GM23338 (cell line): ENCODE measurements around the gene ENTHD1. TPM values are rescaled to one million over a fixed set of nuclear protein-coding genes. Genes with fewer than 3 reads are reported as not detected.

Experiments
- ATAC-seq: fragments of 200-7000 bp; cut with Tn5 transposase; 3 replicates; pipeline ENCODE4 v1.9.1; 2020
- DNase-seq: peaks from one replicate; pipeline ENCODE4 v3.0.0-alpha.2; 2015; ENCODE audit warnings: low spot score
- H2AFZ ChIP-seq: fragments of 200-600 bp; sonication (generic); 2 replicates; pipeline ENCODE4 v1.8.0; 2016; ENCODE audit warnings: antibody characterized with exemption, mild to moderate bottlenecking, moderate library complexity
- H3F3A ChIP-seq: fragments of 200-600 bp; sonication (generic); replicated peaks from 2 replicates; pipeline ENCODE4 v1.8.0; 2017; ENCODE audit warnings: antibody characterized with exemption, mixed run types, low read depth
- H3K27ac ChIP-seq: fragments of 200-600 bp; sonication (generic); 2 replicates; pipeline ENCODE4 v1.6.1; 2016; ENCODE audit warnings: low read depth
- H3K27me3 ChIP-seq: fragments of 200-600 bp; sonication (generic); 2 replicates; pipeline ENCODE4 v1.8.0; 2016; ENCODE audit warnings: mild to moderate bottlenecking, mixed run types, moderate library complexity; ENCODE audit not compliant: insufficient read depth
- H3K36me3 ChIP-seq: fragments of 200-600 bp; sonication (generic); 2 replicates; pipeline ENCODE4 v1.8.0; 2016; ENCODE audit warnings: mild to moderate bottlenecking; ENCODE audit not compliant: insufficient read depth
- H3K4me1 ChIP-seq: fragments of 200-600 bp; sonication (generic); 2 replicates; pipeline ENCODE4 v1.8.0; 2016; ENCODE audit warnings: mild to moderate bottlenecking, moderate library complexity; ENCODE audit not compliant: insufficient read depth
- H3K4me2 ChIP-seq: fragments of 200-600 bp; sonication (generic); 2 replicates; pipeline ENCODE4 v1.7.1; 2017; ENCODE audit warnings: mixed run types
- H3K4me3 ChIP-seq: fragments of 200-600 bp; sonication (generic); 2 replicates; pipeline ENCODE4 v1.6.1; 2016; ENCODE audit warnings: mixed run types
- H3K79me2 ChIP-seq: fragments of 200-600 bp; sonication (generic); replicated peaks from 2 replicates; pipeline ENCODE4 v1.8.0; 2017; ENCODE audit warnings: mild to moderate bottlenecking; ENCODE audit not compliant: insufficient read depth
- H3K9me2 ChIP-seq: fragments of 200-600 bp; sonication (generic); 2 replicates; pipeline ENCODE4 v1.8.0; 2017; ENCODE audit not compliant: insufficient read depth
- H4K20me1 ChIP-seq: fragments of 200-600 bp; sonication (generic); replicated peaks from 2 replicates; pipeline ENCODE4 v1.8.0; 2017; ENCODE audit warnings: mild to moderate bottlenecking; ENCODE audit not compliant: insufficient read depth
- H3K27ac Mint-ChIP-seq: 2 replicates; pipeline ENCODE4 v1.8.0; 2020; ENCODE audit warnings: inconsistent platforms, mild to moderate bottlenecking, moderate library complexity, mixed read lengths
- H3K27me3 Mint-ChIP-seq: 3 replicates; pipeline ENCODE4 v1.8.0; 2022; ENCODE audit warnings: low read depth, mild to moderate bottlenecking, moderate library complexity, mixed read lengths, inconsistent platforms; ENCODE audit not compliant: insufficient read depth, poor library complexity
- H3K36me3 Mint-ChIP-seq: 3 replicates; pipeline ENCODE4 v1.8.0; 2021; ENCODE audit warnings: low read depth, mild to moderate bottlenecking, inconsistent platforms, moderate library complexity, mixed read lengths
- H3K4me1 Mint-ChIP-seq: 3 replicates; pipeline ENCODE4 v1.8.0; 2020; ENCODE audit warnings: mild to moderate bottlenecking, inconsistent platforms, mixed read lengths
- H3K4me3 Mint-ChIP-seq: 3 replicates; pipeline ENCODE4 v1.8.0; 2021; ENCODE audit warnings: moderate library complexity, mild to moderate bottlenecking, inconsistent platforms, mixed read lengths
- H3K9me3 Mint-ChIP-seq: 3 replicates; pipeline ENCODE4 v1.8.0; 2020; ENCODE audit warnings: moderate library complexity, mild to moderate bottlenecking, inconsistent platforms, mixed read lengths
- CREB1 ChIP-seq: fragments of 250-450 bp; sonication (Bioruptor Pico); IDR thresholded peaks from 2 replicates; pipeline ENCODE4 v1.5.0; 2020; ENCODE audit warnings: low read depth, mild to moderate bottlenecking, moderate library complexity
- EZH2 ChIP-seq: fragments of 200-600 bp; sonication (generic); IDR thresholded peaks from one replicate; pipeline ENCODE4 v1.8.0; 2017; ENCODE audit warnings: antibody characterized with exemption, mild to moderate bottlenecking, low read depth; ENCODE audit not compliant: unreplicated experiment
- EZH2phosphoT487 ChIP-seq: fragments of 200-600 bp; sonication (generic); IDR thresholded peaks from one replicate; pipeline ENCODE4 v1.8.1; 2018; ENCODE audit warnings: antibody characterized with exemption; ENCODE audit not compliant: unreplicated experiment
- JUNB ChIP-seq: IDR thresholded peaks from one replicate; pipeline ENCODE4 v1.6.1; 2016; ENCODE audit warnings: antibody characterized with exemption; ENCODE audit not compliant: unreplicated experiment
- NANOG ChIP-seq: IDR thresholded peaks from 2 replicates; pipeline ENCODE4 v1.6.1; 2016; ENCODE audit warnings: antibody characterized with exemption, borderline replicate concordance
- POLR2AphosphoS5 ChIP-seq: IDR thresholded peaks from 2 replicates; pipeline ENCODE4 v1.6.1; 2016; ENCODE audit warnings: antibody characterized with exemption, low read depth
- STAT1 ChIP-seq: IDR thresholded peaks from one replicate; pipeline ENCODE4 v1.6.1; 2016; ENCODE audit warnings: antibody characterized with exemption; ENCODE audit not compliant: unreplicated experiment
- ZNF114 ChIP-seq: fragments of 250-450 bp; sonication (Bioruptor Pico); IDR thresholded peaks from 2 replicates; pipeline ENCODE4 v1.5.0; 2020; ENCODE audit warnings: mild to moderate bottlenecking, moderate library complexity
- ZNF331 ChIP-seq: fragments of 250-450 bp; sonication (Bioruptor Pico); IDR thresholded peaks from 2 replicates; pipeline ENCODE4 v1.5.0; 2020; ENCODE audit warnings: low read depth, mild to moderate bottlenecking, moderate library complexity
- polyA plus RNA-seq: library from polyadenylated mRNA; unstranded; fragments of >200 nt; fragmentation: Nextera tagmentation; extraction: Ambion mirVana; gene quantifications from 2 replicates; pipeline ENCODE4 v1.2.1, GENCODE V29; 2016
- total RNA-seq: library from RNA; depleted of rRNA; stranded (reverse); fragments of >200 nt; shearing (Covaris generic); gene quantifications from 2 replicates; pipeline ENCODE4 v1.2.3, GENCODE V29; 2014
- TF ChIP-seq, protein P1 (sequence below), 2 experiments: fragments of 200-600 bp in 1 of 2; sonication (generic) in 1 of 2; conservative IDR thresholded peaks; 2 replicates each; pipeline versions ENCODE4 v1.5.1 to v1.6.1; 2016 to 2017; ENCODE audit warnings: antibody characterized with exemption in 2 of 2, low read depth in 2 of 2, mild to moderate bottlenecking in 2 of 2, moderate library complexity in 1 of 2
- TF ChIP-seq, protein P2 (sequence below): fragments of 250-450 bp; sonication (Bioruptor Pico); IDR thresholded peaks from 2 replicates; pipeline ENCODE4 v1.5.0; 2020; ENCODE audit warnings: mild to moderate bottlenecking, moderate library complexity
- TF ChIP-seq, protein P3 (sequence below): IDR thresholded peaks from one replicate; pipeline ENCODE4 v1.6.1; 2018; ENCODE audit warnings: antibody characterized with exemption; ENCODE audit not compliant: unreplicated experiment
- TF ChIP-seq, protein P4 (sequence below): IDR thresholded peaks from 2 replicates; pipeline ENCODE4 v1.6.1; 2016; ENCODE audit warnings: antibody characterized with exemption

ENTHD1 gene
- total and polyA plus RNA-seq, 2 experiments from 2014 or later: not detected

DNA sequence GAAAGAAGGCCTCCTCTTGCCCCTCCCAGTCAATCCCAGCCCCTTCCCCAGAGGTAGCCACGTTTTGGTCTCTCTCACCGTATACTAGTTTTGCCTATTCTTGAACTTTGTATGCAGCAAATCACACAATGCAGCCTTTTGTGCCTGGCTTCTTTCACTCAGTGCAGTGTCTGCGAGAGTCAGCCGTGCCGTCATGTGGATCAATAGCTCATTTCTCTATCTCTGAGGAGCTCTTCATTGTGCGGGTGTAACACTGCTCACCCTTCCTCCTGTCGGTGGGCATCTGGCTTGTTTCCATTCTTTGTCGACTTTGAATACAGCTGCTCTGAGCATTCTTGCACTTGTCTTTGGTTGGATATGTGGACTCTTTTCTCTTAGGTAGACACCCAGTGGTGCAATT is 176.5 kb downstream of the ENTHD1 start:
- Histone ChIP-seq H3K4me3 (no peak overlapping the region), H3K4me1 (no peaks in the 10 kb centered on the region), H3F3A (no peaks in the 10 kb centered on the region), H4K20me1 (no peaks in the 10 kb centered on the region), H3K27ac (no peak overlapping the region), H3K27me3 (no peaks in the 10 kb centered on the region), H3K36me3 (no peaks in the 10 kb centered on the region), H3K79me2 (no peaks in the 10 kb centered on the region), H3K4me2 (no peak overlapping the region), H2AFZ (no peak overlapping the region), H3K9me2 (no peaks in the 10 kb centered on the region)
- DNase-seq: no peak
- no peak for ATAC-seq
- H3K27ac Mint-ChIP-seq: no peak overlapping the region
- H3K4me1 Mint-ChIP-seq: peaks cover 26% of the 10 kb centered on the region
- TF ChIP-seq POLR2AphosphoS5 (no peak), JUNB (no peak), CREB1 (CRISPR knock-in tag) (no peak), EZH2 (no peak), STAT1 (no peak), EZH2phosphoT487 (no peak), ZNF331 (CRISPR knock-in tag) (no peak), ZNF114 (no peak), NANOG (no peak)
- TF ChIP-seq, protein P1, sequence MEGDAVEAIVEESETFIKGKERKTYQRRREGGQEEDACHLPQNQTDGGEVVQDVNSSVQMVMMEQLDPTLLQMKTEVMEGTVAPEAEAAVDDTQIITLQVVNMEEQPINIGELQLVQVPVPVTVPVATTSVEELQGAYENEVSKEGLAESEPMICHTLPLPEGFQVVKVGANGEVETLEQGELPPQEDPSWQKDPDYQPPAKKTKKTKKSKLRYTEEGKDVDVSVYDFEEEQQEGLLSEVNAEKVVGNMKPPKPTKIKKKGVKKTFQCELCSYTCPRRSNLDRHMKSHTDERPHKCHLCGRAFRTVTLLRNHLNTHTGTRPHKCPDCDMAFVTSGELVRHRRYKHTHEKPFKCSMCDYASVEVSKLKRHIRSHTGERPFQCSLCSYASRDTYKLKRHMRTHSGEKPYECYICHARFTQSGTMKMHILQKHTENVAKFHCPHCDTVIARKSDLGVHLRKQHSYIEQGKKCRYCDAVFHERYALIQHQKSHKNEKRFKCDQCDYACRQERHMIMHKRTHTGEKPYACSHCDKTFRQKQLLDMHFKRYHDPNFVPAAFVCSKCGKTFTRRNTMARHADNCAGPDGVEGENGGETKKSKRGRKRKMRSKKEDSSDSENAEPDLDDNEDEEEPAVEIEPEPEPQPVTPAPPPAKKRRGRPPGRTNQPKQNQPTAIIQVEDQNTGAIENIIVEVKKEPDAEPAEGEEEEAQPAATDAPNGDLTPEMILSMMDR (conservative IDR thresholded peaks at IDR 0.05; ENCODE audit: low read depth in 2 of 2): no peak
- TF ChIP-seq, protein P2, sequence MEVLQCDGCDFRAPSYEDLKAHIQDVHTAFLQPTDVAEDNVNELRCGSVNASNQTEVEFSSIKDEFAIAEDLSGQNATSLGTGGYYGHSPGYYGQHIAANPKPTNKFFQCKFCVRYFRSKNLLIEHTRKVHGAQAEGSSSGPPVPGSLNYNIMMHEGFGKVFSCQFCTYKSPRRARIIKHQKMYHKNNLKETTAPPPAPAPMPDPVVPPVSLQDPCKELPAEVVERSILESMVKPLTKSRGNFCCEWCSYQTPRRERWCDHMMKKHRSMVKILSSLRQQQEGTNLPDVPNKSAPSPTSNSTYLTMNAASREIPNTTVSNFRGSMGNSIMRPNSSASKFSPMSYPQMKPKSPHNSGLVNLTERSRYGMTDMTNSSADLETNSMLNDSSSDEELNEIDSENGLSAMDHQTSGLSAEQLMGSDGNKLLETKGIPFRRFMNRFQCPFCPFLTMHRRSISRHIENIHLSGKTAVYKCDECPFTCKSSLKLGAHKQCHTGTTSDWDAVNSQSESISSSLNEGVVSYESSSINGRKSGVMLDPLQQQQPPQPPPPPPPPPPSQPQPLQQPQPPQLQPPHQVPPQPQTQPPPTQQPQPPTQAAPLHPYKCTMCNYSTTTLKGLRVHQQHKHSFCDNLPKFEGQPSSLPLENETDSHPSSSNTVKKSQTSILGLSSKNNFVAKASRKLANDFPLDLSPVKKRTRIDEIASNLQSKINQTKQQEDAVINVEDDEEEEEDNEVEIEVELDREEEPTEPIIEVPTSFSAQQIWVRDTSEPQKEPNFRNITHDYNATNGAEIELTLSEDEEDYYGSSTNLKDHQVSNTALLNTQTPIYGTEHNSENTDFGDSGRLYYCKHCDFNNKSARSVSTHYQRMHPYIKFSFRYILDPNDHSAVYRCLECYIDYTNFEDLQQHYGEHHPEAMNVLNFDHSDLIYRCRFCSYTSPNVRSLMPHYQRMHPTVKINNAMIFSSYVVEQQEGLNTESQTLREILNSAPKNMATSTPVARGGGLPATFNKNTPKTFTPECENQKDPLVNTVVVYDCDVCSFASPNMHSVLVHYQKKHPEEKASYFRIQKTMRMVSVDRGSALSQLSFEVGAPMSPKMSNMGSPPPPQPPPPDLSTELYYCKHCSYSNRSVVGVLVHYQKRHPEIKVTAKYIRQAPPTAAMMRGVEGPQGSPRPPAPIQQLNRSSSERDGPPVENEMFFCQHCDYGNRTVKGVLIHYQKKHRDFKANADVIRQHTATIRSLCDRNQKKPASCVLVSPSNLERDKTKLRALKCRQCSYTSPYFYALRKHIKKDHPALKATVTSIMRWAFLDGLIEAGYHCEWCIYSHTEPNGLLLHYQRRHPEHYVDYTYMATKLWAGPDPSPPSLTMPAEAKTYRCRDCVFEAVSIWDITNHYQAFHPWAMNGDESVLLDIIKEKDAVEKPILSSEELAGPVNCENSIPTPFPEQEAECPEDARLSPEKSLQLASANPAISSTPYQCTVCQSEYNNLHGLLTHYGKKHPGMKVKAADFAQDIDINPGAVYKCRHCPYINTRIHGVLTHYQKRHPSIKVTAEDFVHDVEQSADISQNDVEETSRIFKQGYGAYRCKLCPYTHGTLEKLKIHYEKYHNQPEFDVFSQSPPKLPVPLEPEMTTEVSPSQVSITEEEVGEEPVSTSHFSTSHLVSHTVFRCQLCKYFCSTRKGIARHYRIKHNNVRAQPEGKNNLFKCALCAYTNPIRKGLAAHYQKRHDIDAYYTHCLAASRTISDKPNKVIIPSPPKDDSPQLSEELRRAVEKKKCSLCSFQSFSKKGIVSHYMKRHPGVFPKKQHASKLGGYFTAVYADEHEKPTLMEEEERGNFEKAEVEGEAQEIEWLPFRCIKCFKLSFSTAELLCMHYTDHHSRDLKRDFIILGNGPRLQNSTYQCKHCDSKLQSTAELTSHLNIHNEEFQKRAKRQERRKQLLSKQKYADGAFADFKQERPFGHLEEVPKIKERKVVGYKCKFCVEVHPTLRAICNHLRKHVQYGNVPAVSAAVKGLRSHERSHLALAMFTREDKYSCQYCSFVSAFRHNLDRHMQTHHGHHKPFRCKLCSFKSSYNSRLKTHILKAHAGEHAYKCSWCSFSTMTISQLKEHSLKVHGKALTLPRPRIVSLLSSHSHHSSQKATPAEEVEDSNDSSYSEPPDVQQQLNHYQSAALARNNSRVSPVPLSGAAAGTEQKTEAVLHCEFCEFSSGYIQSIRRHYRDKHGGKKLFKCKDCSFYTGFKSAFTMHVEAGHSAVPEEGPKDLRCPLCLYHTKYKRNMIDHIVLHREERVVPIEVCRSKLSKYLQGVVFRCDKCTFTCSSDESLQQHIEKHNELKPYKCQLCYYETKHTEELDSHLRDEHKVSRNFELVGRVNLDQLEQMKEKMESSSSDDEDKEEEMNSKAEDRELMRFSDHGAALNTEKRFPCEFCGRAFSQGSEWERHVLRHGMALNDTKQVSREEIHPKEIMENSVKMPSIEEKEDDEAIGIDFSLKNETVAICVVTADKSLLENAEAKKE (CRISPR knock-in tag): no peak
- TF ChIP-seq, protein P3, sequence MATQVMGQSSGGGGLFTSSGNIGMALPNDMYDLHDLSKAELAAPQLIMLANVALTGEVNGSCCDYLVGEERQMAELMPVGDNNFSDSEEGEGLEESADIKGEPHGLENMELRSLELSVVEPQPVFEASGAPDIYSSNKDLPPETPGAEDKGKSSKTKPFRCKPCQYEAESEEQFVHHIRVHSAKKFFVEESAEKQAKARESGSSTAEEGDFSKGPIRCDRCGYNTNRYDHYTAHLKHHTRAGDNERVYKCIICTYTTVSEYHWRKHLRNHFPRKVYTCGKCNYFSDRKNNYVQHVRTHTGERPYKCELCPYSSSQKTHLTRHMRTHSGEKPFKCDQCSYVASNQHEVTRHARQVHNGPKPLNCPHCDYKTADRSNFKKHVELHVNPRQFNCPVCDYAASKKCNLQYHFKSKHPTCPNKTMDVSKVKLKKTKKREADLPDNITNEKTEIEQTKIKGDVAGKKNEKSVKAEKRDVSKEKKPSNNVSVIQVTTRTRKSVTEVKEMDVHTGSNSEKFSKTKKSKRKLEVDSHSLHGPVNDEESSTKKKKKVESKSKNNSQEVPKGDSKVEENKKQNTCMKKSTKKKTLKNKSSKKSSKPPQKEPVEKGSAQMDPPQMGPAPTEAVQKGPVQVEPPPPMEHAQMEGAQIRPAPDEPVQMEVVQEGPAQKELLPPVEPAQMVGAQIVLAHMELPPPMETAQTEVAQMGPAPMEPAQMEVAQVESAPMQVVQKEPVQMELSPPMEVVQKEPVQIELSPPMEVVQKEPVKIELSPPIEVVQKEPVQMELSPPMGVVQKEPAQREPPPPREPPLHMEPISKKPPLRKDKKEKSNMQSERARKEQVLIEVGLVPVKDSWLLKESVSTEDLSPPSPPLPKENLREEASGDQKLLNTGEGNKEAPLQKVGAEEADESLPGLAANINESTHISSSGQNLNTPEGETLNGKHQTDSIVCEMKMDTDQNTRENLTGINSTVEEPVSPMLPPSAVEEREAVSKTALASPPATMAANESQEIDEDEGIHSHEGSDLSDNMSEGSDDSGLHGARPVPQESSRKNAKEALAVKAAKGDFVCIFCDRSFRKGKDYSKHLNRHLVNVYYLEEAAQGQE: no peak
- TF ChIP-seq, protein P4, sequence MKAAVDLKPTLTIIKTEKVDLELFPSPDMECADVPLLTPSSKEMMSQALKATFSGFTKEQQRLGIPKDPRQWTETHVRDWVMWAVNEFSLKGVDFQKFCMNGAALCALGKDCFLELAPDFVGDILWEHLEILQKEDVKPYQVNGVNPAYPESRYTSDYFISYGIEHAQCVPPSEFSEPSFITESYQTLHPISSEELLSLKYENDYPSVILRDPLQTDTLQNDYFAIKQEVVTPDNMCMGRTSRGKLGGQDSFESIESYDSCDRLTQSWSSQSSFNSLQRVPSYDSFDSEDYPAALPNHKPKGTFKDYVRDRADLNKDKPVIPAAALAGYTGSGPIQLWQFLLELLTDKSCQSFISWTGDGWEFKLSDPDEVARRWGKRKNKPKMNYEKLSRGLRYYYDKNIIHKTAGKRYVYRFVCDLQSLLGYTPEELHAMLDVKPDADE: no peak
- no peaks in the 10 kb centered on the region for H3K36me3 Mint-ChIP-seq
- H3K4me3 Mint-ChIP-seq: no peak overlapping the region
- H3K27me3 Mint-ChIP-seq: peaks cover 11% of the 10 kb centered on the region
- no peaks in the 10 kb centered on the region for H3K9me3 Mint-ChIP-seq
